Measurements from ENCODE around the gene MSH5. TPM values are rescaled to one million over a fixed set of nuclear protein-coding genes. Genes with fewer than 3 reads are reported as not detected.

MSH5 gene
- total and polyA plus RNA-seq, 5 donors from 2014 or later, result 1.2 to 17.4 (median 1.4) TPM

- DNase-seq, result no peak
- Mint-ChIP-seq H3K9me3 (peaks cover 0 to 1% (median 0%) of the 10 kb centered on the region in 7 donors), H3K27me3 (no peaks in the 10 kb centered on the region), H3K4me1 (peaks cover 0 to 54% (median 26%) of the 10 kb centered on the region in 4 donors), H3K36me3 (peaks cover 20% of the 10 kb centered on the region), H3K27ac (peak within 1 kb of the TSS; percentile 90 to 92 (median 91)), H3K4me3 (peak within 1 kb of the TSS; percentile 81 to 98 (median 96))
- H3K36me3 ChIP-seq (ENCODE audit: control insufficient read depth, insufficient read depth, low read length), result peaks cover 32% of the 10 kb centered on the region
- peaks cover 25% of the 10 kb centered on the region for H3K4me1 ChIP-seq (ENCODE audit: control insufficient read depth, insufficient read depth, low read length, poor library complexity, severe bottlenecking)
- no peaks in the 10 kb centered on the region for H3K9me3 ChIP-seq (ENCODE audit: control insufficient read depth in 2 of 2, low read length in 2 of 2)
- H3K27me3 ChIP-seq (ENCODE audit: control insufficient read depth, insufficient read depth, low read length), result no peaks in the 10 kb centered on the region
- ATAC-seq (ENCODE audit: low read depth in 2 of 2), result peak; percentile 8 to 20
- peak within 1 kb of the TSS; percentile 71 for H3K27ac ChIP-seq (ENCODE audit: insufficient read depth, low read length, poor library complexity, severe bottlenecking)
- H3K4me3 ChIP-seq (ENCODE audit: low read depth, low read length), result peak within 1 kb of the TSS; percentile 79
Observed at GRCh38 chr6:31728767-31729514, 10.9 kb upstream of the MSH5 start, which contains the start of gene DDAH2. Gene DDAH2 (minus strand): TSS chr6:31729299. CDS start chr6:31729161, 138 bp downstream.

DNA sequence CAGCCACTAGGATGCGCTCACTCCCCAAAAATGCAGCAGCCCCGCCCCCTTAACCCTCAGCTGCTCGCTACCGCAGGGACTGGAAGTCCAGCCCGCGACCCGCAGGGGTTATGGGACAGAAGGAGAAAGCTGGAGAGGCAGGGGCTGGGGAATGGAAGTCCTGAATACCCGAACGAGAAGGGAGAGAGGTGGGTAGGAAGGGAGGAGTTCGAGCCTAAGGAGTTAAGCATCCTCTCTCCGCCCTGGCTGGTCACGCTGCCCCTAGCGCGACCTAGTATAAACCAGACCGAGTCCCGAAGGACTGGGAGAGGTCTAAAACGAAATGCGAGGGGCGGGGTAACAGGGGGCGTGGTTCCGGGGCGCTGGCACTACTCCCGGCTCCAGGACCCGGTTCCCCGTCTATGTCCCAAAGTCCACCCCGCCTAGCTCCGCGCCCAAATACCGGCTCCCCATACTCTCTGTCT lies 10.3 kb upstream of the MSH5 start:
- H3K9me3 Mint-ChIP-seq, result peaks cover 0 to 1% (median 0%) of the 10 kb centered on the region in 7 donors
- Histone ChIP-seq H3K27me3 (ENCODE audit: control insufficient read depth, insufficient read depth, low read length) (no peaks in the 10 kb centered on the region), H3K4me1 (ENCODE audit: control insufficient read depth, insufficient read depth, low read length, poor library complexity, severe bottlenecking) (peaks cover 31% of the 10 kb centered on the region), H3K36me3 (ENCODE audit: control insufficient read depth, insufficient read depth, low read length) (peaks cover 35% of the 10 kb centered on the region), H3K9me3 (ENCODE audit: control insufficient read depth in 2 of 2, low read length in 2 of 2) (no peaks in the 10 kb centered on the region), H3K4me3 (ENCODE audit: low read depth, low read length) (peak overlapping the region; percentile 79), H3K27ac (ENCODE audit: insufficient read depth, low read length, poor library complexity, severe bottlenecking) (peak overlapping the region; percentile 71)
- H3K4me1 Mint-ChIP-seq, result peaks cover 0 to 60% (median 26%) of the 10 kb centered on the region in 4 donors
- DNase-seq (peak; percentile 75 to 85 (median 79)), ATAC-seq (ENCODE audit: low read depth in 2 of 2) (peak; percentile 70)
- peak overlapping the region; percentile 81 to 98 (median 96) for H3K4me3 Mint-ChIP-seq
- peak overlapping the region; percentile 82 to 90 (median 89) for H3K27ac Mint-ChIP-seq
- no peaks in the 10 kb centered on the region for H3K27me3 Mint-ChIP-seq
- H3K36me3 Mint-ChIP-seq, result peaks cover 21% of the 10 kb centered on the region

GRCh38 chr6:31729979-31730630 lies 9.7 kb upstream of the MSH5 start:
- H3K4me3 Mint-ChIP-seq, result peak overlapping the region; percentile 81 to 98 (median 96)
- ATAC-seq (ENCODE audit: low read depth in 2 of 2) (peak; percentile 32 to 36), DNase-seq (peak; percentile 65 to 72 (median 67))
- peak overlapping the region; percentile 90 to 92 (median 91) for H3K27ac Mint-ChIP-seq
- H3K27ac ChIP-seq (ENCODE audit: insufficient read depth, low read length, poor library complexity, severe bottlenecking), result peak overlapping the region; percentile 71
- peaks cover 0 to 66% (median 28%) of the 10 kb centered on the region in 4 donors for H3K4me1 Mint-ChIP-seq
- H3K9me3 Mint-ChIP-seq, result peaks cover 0 to 1% (median 0%) of the 10 kb centered on the region in 7 donors
- peaks cover 37% of the 10 kb centered on the region for H3K4me1 ChIP-seq (ENCODE audit: control insufficient read depth, insufficient read depth, low read length, poor library complexity, severe bottlenecking)
- no peaks in the 10 kb centered on the region for H3K27me3 ChIP-seq (ENCODE audit: control insufficient read depth, insufficient read depth, low read length)
- no peaks in the 10 kb centered on the region for H3K27me3 Mint-ChIP-seq
- peaks cover 35% of the 10 kb centered on the region for H3K36me3 ChIP-seq (ENCODE audit: control insufficient read depth, insufficient read depth, low read length)
- H3K36me3 Mint-ChIP-seq, result peaks cover 21% of the 10 kb centered on the region
- no peaks in the 10 kb centered on the region for H3K9me3 ChIP-seq (ENCODE audit: control insufficient read depth in 2 of 2, low read length in 2 of 2)
- peak overlapping the region; percentile 79 for H3K4me3 ChIP-seq (ENCODE audit: low read depth, low read length)

DNA sequence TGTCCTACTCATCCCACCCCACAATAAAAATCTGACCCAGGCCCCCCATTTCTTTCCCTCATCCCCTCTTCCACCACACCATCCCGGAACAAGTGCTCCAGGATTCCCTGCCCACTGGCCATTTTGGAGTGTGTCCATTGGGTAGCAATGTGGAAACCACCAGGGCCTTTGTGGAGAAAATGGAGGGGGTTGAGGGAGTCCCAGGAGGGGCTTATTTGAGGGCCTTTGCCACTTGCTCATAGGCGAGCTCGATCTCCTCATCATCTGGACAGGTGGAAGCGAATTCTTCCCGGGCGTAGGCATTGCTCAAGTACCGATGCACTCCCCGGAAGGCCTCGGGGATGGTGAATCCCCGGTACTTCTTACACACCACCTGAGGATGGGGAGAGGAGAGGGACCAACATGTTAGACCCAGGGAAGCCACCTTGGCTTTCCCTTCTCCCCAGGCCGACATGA lies 9.1 kb upstream of the MSH5 start:
- Histone ChIP-seq H3K9me3 (ENCODE audit: control insufficient read depth in 2 of 2, low read length in 2 of 2) (no peaks in the 10 kb centered on the region), H3K36me3 (ENCODE audit: control insufficient read depth, insufficient read depth, low read length) (peaks cover 35% of the 10 kb centered on the region), H3K27me3 (ENCODE audit: control insufficient read depth, insufficient read depth, low read length) (no peaks in the 10 kb centered on the region), H3K4me1 (ENCODE audit: control insufficient read depth, insufficient read depth, low read length, poor library complexity, severe bottlenecking) (peaks cover 40% of the 10 kb centered on the region), H3K4me3 (ENCODE audit: low read depth, low read length) (no peak overlapping the region), H3K27ac (ENCODE audit: insufficient read depth, low read length, poor library complexity, severe bottlenecking) (peak overlapping the region; percentile 71)
- Mint-ChIP-seq H3K4me3 (peak overlapping the region; percentile 81 to 98 (median 96)), H3K27me3 (no peaks in the 10 kb centered on the region), H3K4me1 (peaks cover 0 to 71% (median 30%) of the 10 kb centered on the region in 4 donors), H3K27ac (peak overlapping the region in 2 of 3 donors; percentile 90 to 92), H3K36me3 (peaks cover 19% of the 10 kb centered on the region), H3K9me3 (peaks cover 0 to 1% (median 0%) of the 10 kb centered on the region in 7 donors)
- ATAC-seq (ENCODE audit: low read depth in 2 of 2), result no peak
- no peak for DNase-seq

DNA sequence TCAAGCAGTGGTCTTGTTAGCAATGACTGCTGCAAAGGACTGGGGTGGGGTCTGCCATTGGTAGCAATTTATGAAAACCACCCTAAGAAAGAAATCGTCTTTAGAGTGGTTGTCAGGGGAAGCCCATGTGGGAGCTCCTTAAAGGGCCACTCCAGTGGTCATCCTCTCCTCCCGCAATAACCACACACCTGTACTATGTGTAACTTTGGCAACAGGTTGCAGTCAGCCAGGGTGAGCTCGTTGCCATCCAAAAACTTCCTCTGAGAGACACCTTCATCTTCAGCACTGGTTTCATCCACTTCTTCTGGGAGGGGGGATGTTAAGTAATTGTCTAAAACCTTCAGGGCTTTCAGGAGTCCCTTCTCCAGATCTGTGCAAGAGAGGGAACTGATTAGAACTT lies 7.8 kb upstream of the MSH5 start:
- H3K4me1 Mint-ChIP-seq, result peaks cover 0 to 78% (median 30%) of the 10 kb centered on the region in 4 donors
- H3K36me3 Mint-ChIP-seq, result peaks cover 18% of the 10 kb centered on the region
- DNase-seq (no peak), ATAC-seq (ENCODE audit: low read depth in 2 of 2) (no peak)
- H3K27me3 Mint-ChIP-seq, result no peaks in the 10 kb centered on the region
- Histone ChIP-seq H3K36me3 (ENCODE audit: control insufficient read depth, insufficient read depth, low read length) (peaks cover 35% of the 10 kb centered on the region), H3K27ac (ENCODE audit: insufficient read depth, low read length, poor library complexity, severe bottlenecking) (peak overlapping the region; percentile 23), H3K9me3 (ENCODE audit: control insufficient read depth in 2 of 2, low read length in 2 of 2) (no peaks in the 10 kb centered on the region), H3K4me1 (ENCODE audit: control insufficient read depth, insufficient read depth, low read length, poor library complexity, severe bottlenecking) (peaks cover 53% of the 10 kb centered on the region), H3K27me3 (ENCODE audit: control insufficient read depth, insufficient read depth, low read length) (no peaks in the 10 kb centered on the region), H3K4me3 (ENCODE audit: low read depth, low read length) (no peak overlapping the region)
- H3K4me3 Mint-ChIP-seq, result peak overlapping the region; percentile 7 to 88 (median 52)
- H3K9me3 Mint-ChIP-seq, result no peaks in the 10 kb centered on the region
- peak overlapping the region in 2 of 3 donors; percentile 17 to 31 for H3K27ac Mint-ChIP-seq

- peak overlapping the region; percentile 97 to 99 (median 98) for H3K4me3 Mint-ChIP-seq
- no peaks in the 10 kb centered on the region for H3K9me3 ChIP-seq (ENCODE audit: control insufficient read depth in 2 of 2, low read length in 2 of 2)
- H3K27ac ChIP-seq (ENCODE audit: insufficient read depth, low read length, poor library complexity, severe bottlenecking), result peak overlapping the region; percentile 91
- peak overlapping the region; percentile 66 to 89 (median 74) for H3K27ac Mint-ChIP-seq
- no peak for ATAC-seq (ENCODE audit: low read depth in 2 of 2)
- no peaks in the 10 kb centered on the region for H3K27me3 ChIP-seq (ENCODE audit: control insufficient read depth, insufficient read depth, low read length)
- peaks cover 64% of the 10 kb centered on the region for H3K4me1 ChIP-seq (ENCODE audit: control insufficient read depth, insufficient read depth, low read length, poor library complexity, severe bottlenecking)
- H3K4me1 Mint-ChIP-seq, result peaks cover 12 to 83% (median 46%) of the 10 kb centered on the region in 4 donors
- peak overlapping the region; percentile 93 for H3K4me3 ChIP-seq (ENCODE audit: low read depth, low read length)
- no peaks in the 10 kb centered on the region for H3K27me3 Mint-ChIP-seq
- no peaks in the 10 kb centered on the region for H3K9me3 Mint-ChIP-seq
- H3K36me3 Mint-ChIP-seq, result peaks cover 18% of the 10 kb centered on the region
- DNase-seq, result no peak
- H3K36me3 ChIP-seq (ENCODE audit: control insufficient read depth, insufficient read depth, low read length), result peaks cover 35% of the 10 kb centered on the region
Observed at GRCh38 chr6:31733734-31734133, 6.1 kb upstream of the MSH5 start.

DNA sequence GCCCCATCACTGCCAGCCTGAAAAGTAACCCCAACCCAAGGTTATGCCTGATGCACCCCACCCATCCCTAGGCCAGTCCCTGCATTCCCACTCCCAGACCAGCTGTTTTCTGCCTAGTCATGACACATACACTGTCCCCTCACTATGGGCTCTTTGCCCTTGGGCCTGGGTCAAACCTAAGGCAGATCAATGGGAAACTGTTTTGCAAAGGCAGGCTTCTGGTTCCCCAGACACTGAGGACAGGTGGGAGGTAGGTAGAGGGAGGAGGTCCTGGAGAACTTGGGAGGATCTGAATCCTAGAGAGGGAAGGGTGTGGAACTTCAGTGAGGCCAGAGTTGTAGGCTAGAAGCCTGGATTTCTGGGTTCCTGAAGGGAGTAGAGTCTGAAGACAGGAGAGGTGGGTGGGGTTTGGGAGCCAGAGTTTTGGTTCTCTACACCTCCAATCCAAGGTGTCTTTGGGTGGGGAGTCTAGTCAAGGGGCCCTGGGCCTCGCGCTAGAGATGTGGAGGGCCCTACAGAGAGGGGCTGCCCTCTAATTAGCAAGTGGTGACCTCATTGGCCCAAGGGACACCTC lies 5.5 kb upstream of the MSH5 start:
- no peak for DNase-seq
- Histone ChIP-seq H3K36me3 (ENCODE audit: control insufficient read depth, insufficient read depth, low read length) (peaks cover 35% of the 10 kb centered on the region), H3K27me3 (ENCODE audit: control insufficient read depth, insufficient read depth, low read length) (no peaks in the 10 kb centered on the region), H3K27ac (ENCODE audit: insufficient read depth, low read length, poor library complexity, severe bottlenecking) (peak overlapping the region; percentile 91), H3K4me1 (ENCODE audit: control insufficient read depth, insufficient read depth, low read length, poor library complexity, severe bottlenecking) (peaks cover 64% of the 10 kb centered on the region), H3K4me3 (ENCODE audit: low read depth, low read length) (peak overlapping the region; percentile 93), H3K9me3 (ENCODE audit: control insufficient read depth in 2 of 2, low read length in 2 of 2) (no peaks in the 10 kb centered on the region)
- H3K4me3 Mint-ChIP-seq, result peak overlapping the region; percentile 97 to 99 (median 98)
- peaks cover 18% of the 10 kb centered on the region for H3K36me3 Mint-ChIP-seq
- ATAC-seq (ENCODE audit: low read depth in 2 of 2), result no peak
- no peaks in the 10 kb centered on the region for H3K27me3 Mint-ChIP-seq
- no peaks in the 10 kb centered on the region for H3K9me3 Mint-ChIP-seq
- H3K27ac Mint-ChIP-seq, result peak overlapping the region; percentile 89 to 95 (median 94)
- peaks cover 14 to 85% (median 49%) of the 10 kb centered on the region in 4 donors for H3K4me1 Mint-ChIP-seq
